GM12878 (cell line): ENCODE measurements around the gene STAMBPL1. TPM values are rescaled to one million over a fixed set of nuclear protein-coding genes. Genes with fewer than 3 reads are reported as not detected.

Experiments used
- ATAC-seq: fragments of 200-7000 bp; cut with Tn5 transposase; 3 replicates; pipeline ENCODE4 v1.9.1; 2020; ENCODE audit warnings: mild to moderate bottlenecking, moderate library complexity
- BruUV-seq: library from RNA; stranded (reverse); fragments of 400-500 nt; replicated peaks from 2 replicates; lab custom pipeline; 2021; lab: Mats Ljungman, UMichigan
- CTCF ChIA-PET: fragments of 300-600 bp; sonication (Branson Sonifier 250); formaldehyde crosslinking; extraction: SDS; loops from one replicate; lab custom pipeline; 2021; ENCODE audit warnings: inconsistent platforms; lab: Yijun Ruan, JAX
- POLR2A ChIA-PET: fragments of 350-600 bp; formaldehyde crosslinking; extraction: SDS; loops from one replicate; lab custom pipeline; 2021; ENCODE audit warnings: inconsistent platforms; lab: Charles Lee
- RAD21 ChIA-PET: fragments of 300-600 bp; sonication (Branson Sonifier 250); formaldehyde crosslinking; loops from one replicate; lab custom pipeline; 2023; ENCODE audit warnings: antibody characterized with exemption; ENCODE audit not compliant: unreplicated experiment; lab: Charles Lee
- SMC1A ChIA-PET: fragments of 300-600 bp; sonication (Branson Sonifier 250); formaldehyde crosslinking; loops from one replicate; lab custom pipeline; 2023; ENCODE audit not compliant: unreplicated experiment, uncharacterized antibody; lab: Charles Lee
- DNase-seq: peaks from one replicate; pipeline ENCODE4 v3.0.0-alpha.2; 2011; ENCODE audit warnings: low read depth, low spot score
- FAIRE-seq: peaks from 3 replicates; lab custom pipeline; 2011; peaks lifted over from hg19 to GRCh38; lab: Jason Lieb, UNC
- H2AFZ ChIP-seq: 2 replicates; pipeline ENCODE4 v1.6.0; 2011; ENCODE audit warnings: low read depth, low read length, control low read depth; ENCODE audit not compliant: control insufficient read depth
- H3K27ac ChIP-seq: 2 replicates; pipeline ENCODE4 v1.5.1; 2011; ENCODE audit warnings: control low read depth; ENCODE audit not compliant: control insufficient read depth, insufficient read depth
- H3K27me3 ChIP-seq, 2 experiments: replicated peaks in 1 of 2; 2 replicates each; pipeline versions ENCODE4 v1.6.0 to v1.6.1; 2011; ENCODE audit warnings: low read length in 1 of 2; ENCODE audit not compliant: control insufficient read depth in 2 of 2, insufficient read depth in 2 of 2
- H3K36me3 ChIP-seq, 2 experiments: 2 replicates each; pipeline ENCODE4 v1.5.1; 2011; ENCODE audit warnings: low read length in 1 of 2; ENCODE audit not compliant: control insufficient read depth in 2 of 2, insufficient read depth in 2 of 2
- H3K4me1 ChIP-seq: 2 replicates; pipeline ENCODE4 v1.6.1; 2011; ENCODE audit warnings: mild to moderate bottlenecking, low read length, moderate library complexity, mixed read lengths; ENCODE audit not compliant: control insufficient read depth, insufficient read depth
- H3K4me2 ChIP-seq: 2 replicates; pipeline ENCODE4 v1.6.0; 2011; ENCODE audit warnings: control low read depth; ENCODE audit not compliant: control insufficient read depth, insufficient read depth
- H3K4me3 ChIP-seq: fragments of 200-600 bp; sonication (generic); 2 replicates; pipeline ENCODE4 v1.5.1; 2016
- H3K79me2 ChIP-seq: 2 replicates; pipeline ENCODE4 v1.6.0; 2011; ENCODE audit warnings: low read length; ENCODE audit not compliant: control insufficient read depth, insufficient read depth
- H3K9ac ChIP-seq: 2 replicates; pipeline ENCODE4 v1.8.0; 2011; ENCODE audit warnings: low read length, control low read depth, mixed read lengths; ENCODE audit not compliant: control insufficient read depth, insufficient read depth
- H3K9me3 ChIP-seq: replicated peaks from 3 replicates; pipeline ENCODE4 v1.5.1; 2011; ENCODE audit warnings: mild to moderate bottlenecking, low read length; ENCODE audit not compliant: control insufficient read depth, insufficient read depth
- H4K20me1 ChIP-seq: 2 replicates; pipeline ENCODE4 v1.6.0; 2011; ENCODE audit not compliant: control insufficient read depth, insufficient read depth
- CHD1 ChIP-seq: IDR thresholded peaks from 2 replicates; pipeline ENCODE4 v1.6.1; 2012; ENCODE audit warnings: low read depth, low read length, improper control_type of control experiment
- EZH2 ChIP-seq: IDR thresholded peaks from 2 replicates; pipeline ENCODE4 v1.6.1; 2012; ENCODE audit warnings: low read depth, mild to moderate bottlenecking, control low read depth, inconsistent platforms, low read length, borderline replicate concordance; ENCODE audit not compliant: control insufficient read depth
- WGBS: methylation state at CpG from one replicate; pipeline ENCODE4 v1.1.6; 2016; ENCODE audit warnings: low lambda C conversion rate; ENCODE audit not compliant: insufficient replicate concordance, insufficient coverage; ENCODE audit errors: missing lambda C conversion rate; 5-methylcytosine and 5-hydroxymethylcytosine counted together
- in situ Hi-C: fragments of 300-500 bp; cut with MboI; formaldehyde crosslinking; loops from 9 replicates; pipeline ENCODE4 v1.14.3; 2018; ENCODE audit warnings: mixed read lengths
- intact Hi-C: fragments of 100-400 bp; cut with micrococcal nuclease; formaldehyde crosslinking; loops from one replicate; pipeline ENCODE4 v1.14.2; 2022; ENCODE audit not compliant: unreplicated experiment
- polyA plus RNA-seq, 11 experiments: library from polyadenylated mRNA; depleted of rRNA in 4 of 11; unstranded in 6 of 11; stranded (reverse) in 5 of 11; fragments of >200 nt; fragmentation: Nextera tagmentation in 4 of 11; fragmentation: Illumina TruSeq in 1 of 11; extraction: Ambion mirVana in 4 of 11; extraction: Trizol in 1 of 11; gene quantifications; 1 replicate in 1 of 11; 2 replicates in 10 of 11; pipeline versions ENCODE4 v1.2.1 to v1.2.3, GENCODE V29; 2011 to 2016; ENCODE audit warnings: inconsistent platforms in 2 of 11, missing spikeins in 2 of 11, low read depth in 1 of 11
- total RNA-seq, 4 experiments: library from RNA; depleted of rRNA in 3 of 4; stranded (reverse); fragments of >200 nt in 3 of 4; fragmentation: Illumina TruSeq in 1 of 4; extraction: Trizol in 1 of 4; gene quantifications; 2 replicates each; pipeline versions ENCODE4 v1.2.1 to v1.2.3, GENCODE V29; 2013 to 2021
- TF ChIP-seq, protein P1 (sequence below): fragments of 450-650 bp; IDR thresholded peaks from 2 replicates; pipeline ENCODE4 v1.6.1; 2017; ENCODE audit warnings: mild to moderate bottlenecking, moderate library complexity

Gene STAMBPL1
- total and polyA plus RNA-seq, 10 of the 15 experiments (the other 5 are each of a cell fraction or from before 2014, with no cell fraction given), result 7.5 to 44.1 (median 25.4) TPM

DNA sequence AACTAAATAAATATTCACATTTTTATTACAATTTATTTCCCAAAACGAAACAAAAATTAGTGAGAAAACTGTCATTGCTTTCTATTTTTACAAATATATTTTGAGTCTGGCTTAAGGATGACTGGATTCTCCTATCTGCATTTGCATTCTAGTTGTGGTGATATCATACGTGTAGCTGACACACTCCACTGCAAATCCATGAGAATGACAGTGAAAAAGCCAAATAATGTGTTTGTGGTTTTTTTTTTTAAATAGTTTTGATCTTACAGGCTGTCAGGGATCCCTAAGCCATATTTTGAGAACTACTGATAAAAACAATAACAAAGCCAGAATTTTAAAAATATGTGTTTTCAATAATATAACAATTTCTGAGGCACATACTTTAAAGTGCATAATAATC, 5.8 kb upstream of the STAMBPL1 start:
- RAD21 ChIA-PET, result no interaction called here
- Histone ChIP-seq H3K27me3 (no peaks in the 10 kb centered on the region), H3K4me2 (no peak overlapping the region), H2AFZ (no peak overlapping the region), H3K9ac (no peak overlapping the region), H3K27ac (no peak overlapping the region), H3K4me3 (no peak overlapping the region), H3K9me3 (no peaks in the 10 kb centered on the region), H3K79me2 (no peaks in the 10 kb centered on the region; the same call in 1 of the 2 replicates), H3K36me3 (no peaks in the 10 kb centered on the region), H3K4me1 (peaks cover 6% of the 10 kb centered on the region), H4K20me1 (no peaks in the 10 kb centered on the region)
- DNase-seq (no peak), FAIRE-seq (no peak), ATAC-seq (no peak)
- 91% methylated on average over 2 of the region's 2 CpGs for WGBS
- POLR2A ChIA-PET, result no interaction called here
- in situ Hi-C loops, result no loop called here
- intact Hi-C loops, result no loop called here
- BruUV-seq, result no TSS peak
- SMC1A ChIA-PET, result interaction anchor here (0.8 to 1.6 kb wide), 5 partner anchors 13 to 113 kb away, joined by 3 to 5 read pairs (median 3); no protein-coding TSS in a partner anchor
- CTCF ChIA-PET, result interaction anchor here (0.7 to 1.0 kb wide), 2 partner anchors 38 to 59 kb away, joined by 3 read pairs; no protein-coding TSS in a partner anchor
- TF ChIP-seq, protein P1, sequence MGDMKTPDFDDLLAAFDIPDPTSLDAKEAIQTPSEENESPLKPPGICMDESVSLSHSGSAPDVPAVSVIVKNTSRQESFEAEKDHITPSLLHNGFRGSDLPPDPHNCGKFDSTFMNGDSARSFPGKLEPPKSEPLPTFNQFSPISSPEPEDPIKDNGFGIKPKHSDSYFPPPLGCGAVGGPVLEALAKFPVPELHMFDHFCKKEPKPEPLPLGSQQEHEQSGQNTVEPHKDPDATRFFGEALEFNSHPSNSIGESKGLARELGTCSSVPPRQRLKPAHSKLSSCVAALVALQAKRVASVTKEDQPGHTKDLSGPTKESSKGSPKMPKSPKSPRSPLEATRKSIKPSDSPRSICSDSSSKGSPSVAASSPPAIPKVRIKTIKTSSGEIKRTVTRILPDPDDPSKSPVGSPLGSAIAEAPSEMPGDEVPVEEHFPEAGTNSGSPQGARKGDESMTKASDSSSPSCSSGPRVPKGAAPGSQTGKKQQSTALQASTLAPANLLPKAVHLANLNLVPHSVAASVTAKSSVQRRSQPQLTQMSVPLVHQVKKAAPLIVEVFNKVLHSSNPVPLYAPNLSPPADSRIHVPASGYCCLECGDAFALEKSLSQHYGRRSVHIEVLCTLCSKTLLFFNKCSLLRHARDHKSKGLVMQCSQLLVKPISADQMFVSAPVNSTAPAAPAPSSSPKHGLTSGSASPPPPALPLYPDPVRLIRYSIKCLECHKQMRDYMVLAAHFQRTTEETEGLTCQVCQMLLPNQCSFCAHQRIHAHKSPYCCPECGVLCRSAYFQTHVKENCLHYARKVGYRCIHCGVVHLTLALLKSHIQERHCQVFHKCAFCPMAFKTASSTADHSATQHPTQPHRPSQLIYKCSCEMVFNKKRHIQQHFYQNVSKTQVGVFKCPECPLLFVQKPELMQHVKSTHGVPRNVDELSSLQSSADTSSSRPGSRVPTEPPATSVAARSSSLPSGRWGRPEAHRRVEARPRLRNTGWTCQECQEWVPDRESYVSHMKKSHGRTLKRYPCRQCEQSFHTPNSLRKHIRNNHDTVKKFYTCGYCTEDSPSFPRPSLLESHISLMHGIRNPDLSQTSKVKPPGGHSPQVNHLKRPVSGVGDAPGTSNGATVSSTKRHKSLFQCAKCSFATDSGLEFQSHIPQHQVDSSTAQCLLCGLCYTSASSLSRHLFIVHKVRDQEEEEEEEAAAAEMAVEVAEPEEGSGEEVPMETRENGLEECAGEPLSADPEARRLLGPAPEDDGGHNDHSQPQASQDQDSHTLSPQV, result no peak
- TF ChIP-seq EZH2 (no peak), CHD1 (no peak)
